ENCODE measurements around the gene AHCYL1. TPM values are rescaled to one million over a fixed set of nuclear protein-coding genes. Genes with fewer than 3 reads are reported as not detected.

The AHCYL1 gene
- total RNA-seq, 1 donor from 2014 or later, result 65.5 TPM

GRCh38 chr1:110060662-110061060 lies 76.1 kb downstream of the AHCYL1 start:
- no peak for DNase-seq (ENCODE audit: low spot score)
- no peak overlapping the region for H3K27ac Mint-ChIP-seq

GRCh38 chr1:110061341-110061740 lies 76.8 kb downstream of the AHCYL1 start:
- H3F3A ChIP-seq (ENCODE audit: low read depth), result no peaks in the 10 kb centered on the region
- no peak for TF ChIP-seq EZH2 (IDR thresholded peaks at IDR 0.05)
- no peak for TF ChIP-seq CTCF (IDR thresholded peaks at IDR 0.05)
- TF ChIP-seq EZH2phosphoT487 (IDR thresholded peaks at IDR 0.05), result no peak
- H3K4me3 ChIP-seq, result no peak overlapping the region
- Mint-ChIP-seq H3K9me3 (no peaks in the 10 kb centered on the region), H3K4me1 (no peaks in the 10 kb centered on the region), H3K27me3 (ENCODE audit: insufficient read depth, low read depth) (peaks cover 20% of the 10 kb centered on the region), H3K4me3 (no peak overlapping the region), H3K27ac (no peak overlapping the region), H3K36me3 (peaks cover 29% of the 10 kb centered on the region)
- no peaks in the 10 kb centered on the region for H3K4me1 ChIP-seq
- no peaks in the 10 kb centered on the region for H3K36me3 ChIP-seq
- H3K9me3 ChIP-seq (ENCODE audit: low read depth), result no peaks in the 10 kb centered on the region
- peaks cover 50% of the 10 kb centered on the region for H4K20me1 ChIP-seq (ENCODE audit: low read depth)
- no peak overlapping the region for H3K4me2 ChIP-seq
- peaks cover 24% of the 10 kb centered on the region for H3K27me3 ChIP-seq
- no peak overlapping the region for H2AFZ ChIP-seq (replicated peaks)
- no peak overlapping the region for H3K9ac ChIP-seq
- H3K27ac ChIP-seq, result no peak overlapping the region
- no peak for DNase-seq (ENCODE audit: low spot score)
- H3K79me2 ChIP-seq (ENCODE audit: low read depth), result no peaks in the 10 kb centered on the region

More at GRCh38 chr1:110060662-110061060, 76.1 kb downstream of the AHCYL1 start:
- Histone ChIP-seq H3K4me2 (no peak overlapping the region), H3K27ac (no peak overlapping the region), H4K20me1 (ENCODE audit: low read depth) (peaks cover 45% of the 10 kb centered on the region), H3K36me3 (no peaks in the 10 kb centered on the region), H3K27me3 (peaks cover 18% of the 10 kb centered on the region), H3K9ac (no peak overlapping the region), H3K79me2 (ENCODE audit: low read depth) (no peaks in the 10 kb centered on the region), H2AFZ (replicated peaks) (no peak overlapping the region), H3K4me1 (no peaks in the 10 kb centered on the region), H3F3A (ENCODE audit: low read depth) (no peaks in the 10 kb centered on the region), H3K4me3 (no peak overlapping the region), H3K9me3 (ENCODE audit: low read depth) (no peaks in the 10 kb centered on the region)
- no peak overlapping the region for H3K4me3 Mint-ChIP-seq
- H3K27me3 Mint-ChIP-seq (ENCODE audit: insufficient read depth, low read depth), result peaks cover 15% of the 10 kb centered on the region
- TF ChIP-seq EZH2phosphoT487 (IDR thresholded peaks at IDR 0.05) (no peak), EZH2 (IDR thresholded peaks at IDR 0.05) (no peak), CTCF (IDR thresholded peaks at IDR 0.05) (no peak)
- no peaks in the 10 kb centered on the region for H3K9me3 Mint-ChIP-seq
- H3K4me1 Mint-ChIP-seq, result no peaks in the 10 kb centered on the region
- H3K36me3 Mint-ChIP-seq, result peaks cover 31% of the 10 kb centered on the region

GRCh38 chr1:110062612-110063011 lies 78.0 kb downstream of the AHCYL1 start:
- no peaks in the 10 kb centered on the region for H3K36me3 ChIP-seq
- H3F3A ChIP-seq (ENCODE audit: low read depth), result peaks cover 5% of the 10 kb centered on the region
- H3K4me3 Mint-ChIP-seq, result no peak overlapping the region
- no peak overlapping the region for H3K4me2 ChIP-seq
- peaks cover 61% of the 10 kb centered on the region for H4K20me1 ChIP-seq (ENCODE audit: low read depth)
- no peak for DNase-seq (ENCODE audit: low spot score)
- H3K27me3 Mint-ChIP-seq (ENCODE audit: insufficient read depth, low read depth), result peaks cover 31% of the 10 kb centered on the region
- H3K79me2 ChIP-seq (ENCODE audit: low read depth), result no peaks in the 10 kb centered on the region
- H3K4me1 Mint-ChIP-seq, result peaks cover under 1% of the 10 kb centered on the region
- peaks cover 20% of the 10 kb centered on the region for H3K36me3 Mint-ChIP-seq
- H3K27ac ChIP-seq, result no peak overlapping the region
- no peak overlapping the region for H3K4me3 ChIP-seq
- no peaks in the 10 kb centered on the region for H3K9me3 Mint-ChIP-seq
- no peaks in the 10 kb centered on the region for H3K4me1 ChIP-seq
- H3K9me3 ChIP-seq (ENCODE audit: low read depth), result no peaks in the 10 kb centered on the region
- H3K27ac Mint-ChIP-seq, result no peak overlapping the region
- H3K9ac ChIP-seq, result no peak overlapping the region
- no peak overlapping the region for H2AFZ ChIP-seq (replicated peaks)
- peaks cover 37% of the 10 kb centered on the region for H3K27me3 ChIP-seq
- TF ChIP-seq EZH2phosphoT487 (IDR thresholded peaks at IDR 0.05) (no peak), CTCF (IDR thresholded peaks at IDR 0.05) (no peak), EZH2 (IDR thresholded peaks at IDR 0.05) (no peak)

All from neural progenitor cell (in vitro differentiated cells).